Measurements from ENCODE around the gene SPATA16. TPM values are rescaled to one million over a fixed set of nuclear protein-coding genes. Genes with fewer than 3 reads are reported as not detected.

The SPATA16 gene
- total and polyA plus RNA-seq, 2 of the 13 experiments (the other 11 are each of a cell fraction or from before 2014, with no cell fraction given), result not detected

- intact Hi-C loops (cut with micrococcal nuclease; ENCODE audit: unreplicated experiment), result no loop called here
- no peak for ATAC-seq
- DNase-seq (ENCODE audit: low spot score), result no peak
These were observed 158.2 kb downstream of the SPATA16 start for GRCh38 chr3:172982736-172983364.

GRCh38 chr3:172981407-172981983 lies 159.5 kb downstream of the SPATA16 start:
- no peak overlapping the region for H3K4me3 ChIP-seq (replicated peaks in 1 of 3; ENCODE audit: insufficient read depth in 1 of 3, low read depth in 2 of 3, low read length in 3 of 3)
- H3K9me3 ChIP-seq (ENCODE audit: low read length), result no peaks in the 10 kb centered on the region
- intact Hi-C loops (cut with micrococcal nuclease; ENCODE audit: unreplicated experiment), result no loop called here
- no peak for DNase-seq (ENCODE audit: low spot score)
- no peak overlapping the region for H2AFZ ChIP-seq (ENCODE audit: low read length)
- ChIA-PET POLR2A (no interaction called here), CTCF (ENCODE audit: low intra/inter-chr PET ratio, low total read pairs) (no interaction called here)
- no peaks in the 10 kb centered on the region for H3K79me2 ChIP-seq (ENCODE audit: insufficient read depth, low read length)
- H3K36me3 ChIP-seq (replicated peaks in 1 of 2; ENCODE audit: control insufficient read depth in 1 of 2, insufficient read depth in 2 of 2, low read length in 2 of 2), result no peaks in the 10 kb centered on the region
- WGBS (ENCODE audit: low lambda C conversion rate), result 0% methylated on average over 3 of the region's 3 CpGs
- in situ Hi-C loops (cut with HindIII; ENCODE audit: extremely low pct_ligation_motif_present, low pct_unique_long_range_greater_than_20kb), result no loop called here
- H3K4me2 ChIP-seq (ENCODE audit: low read depth, low read length), result no peak overlapping the region
- no peaks in the 10 kb centered on the region for H3K27me3 ChIP-seq (ENCODE audit: control insufficient read depth in 1 of 2, insufficient read depth in 2 of 2, low read length in 2 of 2)
- TF ChIP-seq MAFF (IDR thresholded peaks at IDR 0.05; ENCODE audit: low read depth, low read length) (peak; percentile 71), MAFK (conservative IDR thresholded peaks at IDR 0.05 in 1 of 2, IDR thresholded peaks at IDR 0.05 in 1 of 2; ENCODE audit: low read length in 2 of 2) (peak; percentile 78 to 85), ZBTB25 (CRISPR knock-in tag; IDR thresholded peaks at IDR 0.05) (no peak)
- no peak overlapping the region for H3K9ac ChIP-seq (ENCODE audit: insufficient read depth, low read depth, low read length)
- H4K20me1 ChIP-seq (ENCODE audit: insufficient read depth, low read length), result no peaks in the 10 kb centered on the region
- no peak overlapping the region for H3K27ac ChIP-seq (ENCODE audit: extremely low read length, insufficient read depth, low read length)
- H3K4me1 ChIP-seq (ENCODE audit: insufficient read depth, low read length), result no peaks in the 10 kb centered on the region
- FAIRE-seq, result no peak
- BruUV-seq (replicated peaks), result no TSS peak
- ATAC-seq, result no peak

More at GRCh38 chr3:172982736-172983364, 158.2 kb downstream of the SPATA16 start:
- Histone ChIP-seq H4K20me1 (ENCODE audit: insufficient read depth, low read length) (no peaks in the 10 kb centered on the region), H3K27me3 (ENCODE audit: control insufficient read depth in 1 of 2, insufficient read depth in 2 of 2, low read length in 2 of 2) (no peaks in the 10 kb centered on the region), H3K9me3 (ENCODE audit: low read length) (no peaks in the 10 kb centered on the region), H3K4me3 (replicated peaks in 1 of 3; ENCODE audit: insufficient read depth in 1 of 3, low read depth in 2 of 3, low read length in 3 of 3) (no peak overlapping the region), H3K79me2 (ENCODE audit: insufficient read depth, low read length) (no peaks in the 10 kb centered on the region), H3K9ac (ENCODE audit: insufficient read depth, low read depth, low read length) (no peak overlapping the region), H2AFZ (ENCODE audit: low read length) (no peak overlapping the region), H3K4me2 (ENCODE audit: low read depth, low read length) (no peak overlapping the region), H3K36me3 (replicated peaks in 1 of 2; ENCODE audit: control insufficient read depth in 1 of 2, insufficient read depth in 2 of 2, low read length in 2 of 2) (no peaks in the 10 kb centered on the region), H3K27ac (ENCODE audit: extremely low read length, insufficient read depth, low read length) (no peak overlapping the region), H3K4me1 (ENCODE audit: insufficient read depth, low read length) (no peaks in the 10 kb centered on the region)
- ChIA-PET CTCF (ENCODE audit: low intra/inter-chr PET ratio, low total read pairs) (no interaction called here), POLR2A (no interaction called here)
- FAIRE-seq, result no peak
- no TSS peak for BruUV-seq (replicated peaks)
- no peak for TF ChIP-seq MZF1 (CRISPR knock-in tag; IDR thresholded peaks at IDR 0.05; ENCODE audit: borderline replicate concordance)
- no peak for TF ChIP-seq ZNF431 (CRISPR knock-in tag; IDR thresholded peaks at IDR 0.05; ENCODE audit: borderline replicate concordance, low read depth)
- 0 out of 2 replicates have a peak, but pooled peaks have one; percentile 6 for TF ChIP-seq STAG1 (CRISPR knock-in tag; IDR thresholded peaks at IDR 0.05)
- TF ChIP-seq MAFG (CRISPR knock-in tag; IDR thresholded peaks at IDR 0.05), result no peak
- no peak for TF ChIP-seq MAFK (conservative IDR thresholded peaks at IDR 0.05 in 1 of 2, IDR thresholded peaks at IDR 0.05 in 1 of 2; ENCODE audit: low read length in 2 of 2)
- no peak for TF ChIP-seq SMARCE1 (IDR thresholded peaks at IDR 0.05; ENCODE audit: borderline replicate concordance)
- 7% methylated on average over 3 of the region's 3 CpGs for WGBS (ENCODE audit: low lambda C conversion rate)
- in situ Hi-C loops (cut with HindIII; ENCODE audit: extremely low pct_ligation_motif_present, low pct_unique_long_range_greater_than_20kb), result no loop called here
